Lower leg skin (tissue), 4 donors: ENCODE data around the gene AHCY. TPM values are rescaled to one million over a fixed set of nuclear protein-coding genes. Genes with fewer than 3 reads are reported as not detected.

Experiments used
- DNase-seq, 2 donors: peaks; one replicate each; pipeline ENCODE4 v3.0.0-alpha.2; 2019; ENCODE audit warnings: low spot score in 2 of 2
- H3K4me3 ChIP-seq: fragments of 200-600 bp; sonication (generic); 2 replicates; pipeline ENCODE4 v1.5.1; 2017; ENCODE audit warnings: mild to moderate bottlenecking, low read depth; ENCODE audit not compliant: poor library complexity, severe bottlenecking
- CTCF ChIP-seq, 3 donors: fragments of 450-650 bp; IDR thresholded peaks; one replicate each; pipeline ENCODE4 v1.5.1; 2016; ENCODE audit warnings: antibody characterized with exemption in 3 of 3, mild to moderate bottlenecking in 3 of 3, moderate library complexity in 2 of 3
- POLR2A ChIP-seq, 2 donors: fragments of 450-650 bp; IDR thresholded peaks; one replicate each; pipeline ENCODE4 v1.6.1; 2016 to 2017; ENCODE audit warnings: antibody characterized with exemption in 2 of 2, mild to moderate bottlenecking in 1 of 2, moderate library complexity in 1 of 2
- WGBS, 2 donors: methylation state at CpG; one replicate each; pipeline ENCODE4 v1.1.5; 2018; 5-methylcytosine and 5-hydroxymethylcytosine counted together
- intact Hi-C: fragments of 100-400 bp; cut with DNase I; formaldehyde crosslinking; loops from one replicate; pipeline ENCODE4 v1.15.0; 2023; ENCODE audit warnings: low total_unique reads
- total RNA-seq, 4 donors: library from RNA; depleted of rRNA; stranded (reverse); fragments of >200 nt; gene quantifications; one replicate each; pipeline ENCODE4 v1.1.0, GENCODE V29; 2016

Gene AHCY
- total RNA-seq, 4 donors from 2014 or later = 42.2 to 83.3 (median 56.0) TPM

GRCh38 chr20:34315236-34315635 lies 12.1 kb upstream of the AHCY start:
- intact Hi-C loops = no loop called here
- WGBS, 2 donors = 87 to 94% methylated on average over 3 of the region's 3 CpGs

GRCh38 chr20:34312544-34313217 lies 9.5 kb upstream of the AHCY start:
- intact Hi-C loops = no loop called here

More at GRCh38 chr20:34315236-34315635, 12.1 kb upstream of the AHCY start:
- TF ChIP-seq CTCF (IDR thresholded peaks at IDR 0.05) (no peak), POLR2A (IDR thresholded peaks at IDR 0.05) (no peak)
- H3K4me3 ChIP-seq = no peak overlapping the region
- DNase-seq = no peak

GRCh38 chr20:34312024-34312460 lies 8.9 kb upstream of the AHCY start:
- intact Hi-C loops = no loop called here
- no peak for DNase-seq

More at GRCh38 chr20:34312544-34313217, 9.5 kb upstream of the AHCY start:
- WGBS, 2 donors = 10 to 13% methylated on average over 12 to 14 of the region's 14 CpGs
- peak; percentile 80 to 96 for DNase-seq
- TF ChIP-seq POLR2A (IDR thresholded peaks at IDR 0.05) = no peak
- TF ChIP-seq CTCF (IDR thresholded peaks at IDR 0.05) = peak in 1 of 3 donors; percentile 99
- H3K4me3 ChIP-seq = no peak overlapping the region

GRCh38 chr20:34311118-34312023 lies 8.2 kb upstream of the AHCY start:
- intact Hi-C loops = no loop called here
- no peak for DNase-seq
- no peak overlapping the region for H3K4me3 ChIP-seq
- TF ChIP-seq POLR2A (IDR thresholded peaks at IDR 0.05) (no peak), CTCF (IDR thresholded peaks at IDR 0.05) (no peak)
- 9 to 12% methylated on average over 45 of the region's 45 CpGs for WGBS, 2 donors

More at GRCh38 chr20:34312024-34312460, 8.9 kb upstream of the AHCY start:
- no peak for TF ChIP-seq CTCF (IDR thresholded peaks at IDR 0.05)
- TF ChIP-seq POLR2A (IDR thresholded peaks at IDR 0.05) = no peak
- no peak overlapping the region for H3K4me3 ChIP-seq
- 6 to 7% methylated on average over 11 of the region's 11 CpGs for WGBS, 2 donors

- H3K4me3 ChIP-seq = no peak overlapping the region
- WGBS, 2 donors = 88 to 90% methylated on average over 19 of the region's 19 CpGs
- intact Hi-C loops = no loop called here
- no peak for DNase-seq
- TF ChIP-seq POLR2A (IDR thresholded peaks at IDR 0.05) (no peak), CTCF (IDR thresholded peaks at IDR 0.05) (no peak)
These were observed 7.4 kb upstream of the AHCY start for GRCh38 chr20:34310481-34311117.
